ENCODE results near the gene TELO2.

Gene TELO2

GRCh38 chr16:1498899-1499676 is 5.9 kb downstream of the TELO2 start:
- DNase-seq (ENCODE audit: low spot score) = no peak

GRCh38 chr16:1499756-1500464 is 6.8 kb downstream of the TELO2 start:
- DNase-seq (ENCODE audit: low spot score) = no peak

GRCh38 chr16:1500465-1501150 is 7.4 kb downstream of the TELO2 start:
- no peak for DNase-seq (ENCODE audit: low spot score)

- DNase-seq (ENCODE audit: low spot score) = no peak
Measured at GRCh38 chr16:1501630-1502029, 8.5 kb downstream of the TELO2 start.

GRCh38 chr16:1502092-1503004 is 9.2 kb downstream of the TELO2 start:
- DNase-seq (ENCODE audit: low spot score) = no peak

GRCh38 chr16:1503110-1503955 is 10.2 kb downstream of the TELO2 start:
- no peak for DNase-seq (ENCODE audit: low spot score)

GRCh38 chr16:1505073-1505844 is 12.1 kb downstream of the TELO2 start:
- no peak for DNase-seq (ENCODE audit: low spot score)

GRCh38 chr16:1505912-1506311 is 12.8 kb downstream of the TELO2 start:
- DNase-seq (ENCODE audit: low spot score) = no peak

- DNase-seq (ENCODE audit: low spot score) = no peak
Measured at GRCh38 chr16:1506494-1507213, 13.5 kb downstream of the TELO2 start.

- DNase-seq (ENCODE audit: low spot score) = no peak
Measured at GRCh38 chr16:1508494-1509187, 15.5 kb downstream of the TELO2 start.

GRCh38 chr16:1509307-1510221 is 16.4 kb downstream of the TELO2 start:
- no peak for DNase-seq (ENCODE audit: low spot score)

GRCh38 chr16:1510272-1510671 is 17.1 kb downstream of the TELO2 start:
- DNase-seq (ENCODE audit: low spot score) = no peak

- DNase-seq (ENCODE audit: low spot score) = no peak
Measured at GRCh38 chr16:1510941-1511351, 17.8 kb downstream of the TELO2 start.

GRCh38 chr16:1511662-1512569 is 18.8 kb downstream of the TELO2 start:
- DNase-seq (ENCODE audit: low spot score) = no peak

GRCh38 chr16:1512774-1513173 is 19.6 kb downstream of the TELO2 start:
- no peak for DNase-seq (ENCODE audit: low spot score)

GRCh38 chr16:1514507-1514906 is 21.3 kb downstream of the TELO2 start:
- no peak for DNase-seq (ENCODE audit: low spot score)
